ENCODE results near the gene PTPN20.

The PTPN20 gene

GRCh38 chr10:47010036-47010435, 98.8 kb downstream of the PTPN20 start:
- H3K27me3 ChIP-seq (ENCODE audit: insufficient read depth, low read length) = no peaks in the 10 kb centered on the region
- no peak overlapping the region for H3K27ac ChIP-seq (ENCODE audit: low read depth, low read length)
- no peak overlapping the region for H3K9ac ChIP-seq (ENCODE audit: low read depth, low read length)
- no peaks in the 10 kb centered on the region for H3K36me3 ChIP-seq (ENCODE audit: insufficient read depth, low read length)
- WGBS = no CpG with 5 or more reads among the region's 3 CpGs
- H3K9me3 ChIP-seq (ENCODE audit: insufficient read depth, low read depth, low read length) = no peaks in the 10 kb centered on the region
- H3K4me3 ChIP-seq (ENCODE audit: low read length) = no peak overlapping the region
- no peaks in the 10 kb centered on the region for H3K4me1 ChIP-seq (ENCODE audit: insufficient read depth, low read length)

DNA sequence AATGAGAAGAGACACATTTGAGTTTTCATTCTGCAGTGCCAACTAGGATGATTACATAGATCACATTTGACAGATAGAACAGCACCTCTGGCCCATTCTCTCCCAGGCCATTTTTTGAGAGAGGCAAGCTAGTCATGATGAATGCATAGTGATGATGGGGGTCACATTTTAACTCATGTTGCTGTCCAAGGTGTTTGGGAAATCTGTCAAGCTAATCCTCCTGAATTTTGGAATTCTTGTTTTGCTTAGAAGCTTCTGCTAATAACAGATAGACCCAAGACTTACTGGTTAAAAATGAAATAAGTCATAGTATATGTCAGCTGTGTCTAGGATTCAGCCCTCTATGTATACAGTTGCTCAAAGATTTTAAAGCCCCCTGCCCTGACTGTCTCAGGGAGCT, 101.0 kb downstream of the PTPN20 start:
- Histone ChIP-seq H3K27ac (ENCODE audit: low read depth, low read length) (no peak overlapping the region), H3K9ac (ENCODE audit: low read depth, low read length) (no peak overlapping the region), H3K4me3 (ENCODE audit: low read length) (no peak overlapping the region), H3K36me3 (ENCODE audit: insufficient read depth, low read length) (no peaks in the 10 kb centered on the region), H3K4me1 (ENCODE audit: insufficient read depth, low read length) (no peaks in the 10 kb centered on the region), H3K27me3 (ENCODE audit: insufficient read depth, low read length) (no peaks in the 10 kb centered on the region), H3K9me3 (ENCODE audit: insufficient read depth, low read depth, low read length) (no peaks in the 10 kb centered on the region)

DNA sequence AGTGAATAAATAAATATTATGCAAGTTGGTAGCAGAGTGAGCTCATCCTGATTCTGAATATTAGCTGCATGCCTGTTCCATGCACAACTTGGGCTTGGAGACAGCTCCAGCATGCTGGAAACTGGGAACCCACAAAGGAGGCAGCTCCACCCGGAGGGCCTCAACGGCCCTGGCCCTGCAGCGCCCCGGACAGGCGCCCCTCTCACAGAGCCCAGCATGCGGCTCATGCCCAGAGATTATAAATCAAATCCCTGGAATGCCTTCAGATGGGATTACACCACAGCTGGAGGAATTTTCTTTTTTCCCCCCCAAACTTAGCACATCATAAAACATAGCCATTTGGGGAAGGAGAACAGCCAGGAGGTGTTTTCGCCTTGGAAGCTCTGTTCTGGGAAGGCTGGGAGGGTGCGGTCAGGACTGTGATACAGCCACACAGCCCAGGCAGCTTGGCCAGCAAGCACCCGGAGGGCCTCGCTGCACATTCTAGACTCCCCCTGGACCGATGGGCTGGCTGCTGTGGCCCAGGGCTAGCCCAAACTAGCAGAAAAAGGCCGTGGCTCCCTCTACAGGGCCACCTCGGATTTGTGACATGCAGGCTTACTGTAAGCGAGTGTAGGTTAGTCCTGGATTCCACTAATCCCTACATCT, 102.4 kb downstream of the PTPN20 start:
- no peak overlapping the region for H3K9ac ChIP-seq (ENCODE audit: low read depth, low read length)

DNA sequence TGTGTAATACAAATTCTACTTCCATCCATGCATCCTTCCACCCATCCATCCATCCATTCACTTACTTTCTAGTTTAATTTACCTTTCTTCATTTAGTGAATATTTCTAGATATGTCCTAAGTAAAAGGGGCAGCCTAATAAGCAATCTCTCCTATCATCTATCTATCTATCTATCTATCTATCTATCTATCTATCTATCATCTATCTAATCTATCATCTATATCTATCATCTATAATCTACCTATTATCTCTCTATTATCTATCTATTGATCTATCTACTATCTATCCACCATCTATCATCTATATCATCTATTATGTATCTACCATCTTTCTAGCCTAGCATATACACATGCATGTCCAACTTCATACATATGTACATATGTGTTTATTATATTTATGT, 104.2 kb downstream of the PTPN20 start:
- H3K4me1 ChIP-seq (ENCODE audit: insufficient read depth, low read length) = no peaks in the 10 kb centered on the region
- no peak overlapping the region for H3K4me3 ChIP-seq (ENCODE audit: low read length)
- H3K9ac ChIP-seq (ENCODE audit: low read depth, low read length) = no peak overlapping the region
- H3K9me3 ChIP-seq (ENCODE audit: insufficient read depth, low read depth, low read length) = no peaks in the 10 kb centered on the region
- no peak overlapping the region for H3K27ac ChIP-seq (ENCODE audit: low read depth, low read length)
- no peaks in the 10 kb centered on the region for H3K36me3 ChIP-seq (ENCODE audit: insufficient read depth, low read length)
- no peaks in the 10 kb centered on the region for H3K27me3 ChIP-seq (ENCODE audit: insufficient read depth, low read length)

More for the DNA sequence above, 102.4 kb downstream of the PTPN20 start:
- no peak overlapping the region for H3K4me3 ChIP-seq (ENCODE audit: low read length)
- WGBS = 82% methylated on average over 14 of the region's 14 CpGs
- no peaks in the 10 kb centered on the region for H3K36me3 ChIP-seq (ENCODE audit: insufficient read depth, low read length)
- H3K27me3 ChIP-seq (ENCODE audit: insufficient read depth, low read length) = no peaks in the 10 kb centered on the region
- no peaks in the 10 kb centered on the region for H3K4me1 ChIP-seq (ENCODE audit: insufficient read depth, low read length)
- no peaks in the 10 kb centered on the region for H3K9me3 ChIP-seq (ENCODE audit: insufficient read depth, low read depth, low read length)
- no peak overlapping the region for H3K27ac ChIP-seq (ENCODE audit: low read depth, low read length)

DNA sequence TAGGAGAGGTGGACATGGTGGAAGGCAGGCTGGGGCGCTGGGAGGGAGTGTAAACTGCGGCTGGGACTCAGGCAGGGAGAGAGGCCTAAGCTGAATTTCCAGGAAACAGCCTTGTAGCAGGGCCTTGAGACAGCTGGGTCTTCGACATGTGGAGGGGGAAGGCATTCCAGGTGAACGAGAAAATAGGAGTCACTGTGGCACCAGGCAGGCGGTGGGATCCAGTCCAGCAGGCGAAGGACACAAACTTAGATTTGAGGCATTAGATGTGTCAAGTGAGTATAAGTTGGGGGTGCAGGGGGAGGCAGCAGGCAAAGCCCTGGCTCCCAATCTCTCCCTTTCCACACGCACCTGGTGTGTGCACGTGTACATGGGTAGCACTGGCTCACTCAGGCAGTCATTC, 105.3 kb downstream of the PTPN20 start:
- H3K36me3 ChIP-seq (ENCODE audit: insufficient read depth, low read length) = no peaks in the 10 kb centered on the region
- no peaks in the 10 kb centered on the region for H3K4me1 ChIP-seq (ENCODE audit: insufficient read depth, low read length)
- no peaks in the 10 kb centered on the region for H3K27me3 ChIP-seq (ENCODE audit: insufficient read depth, low read length)
- WGBS = 93% methylated on average over 8 of the region's 8 CpGs
- H3K9ac ChIP-seq (ENCODE audit: low read depth, low read length) = no peak overlapping the region
- no peak overlapping the region for H3K4me3 ChIP-seq (ENCODE audit: low read length)
- H3K9me3 ChIP-seq (ENCODE audit: insufficient read depth, low read depth, low read length) = no peaks in the 10 kb centered on the region
- no peak overlapping the region for H3K27ac ChIP-seq (ENCODE audit: low read depth, low read length)

DNA sequence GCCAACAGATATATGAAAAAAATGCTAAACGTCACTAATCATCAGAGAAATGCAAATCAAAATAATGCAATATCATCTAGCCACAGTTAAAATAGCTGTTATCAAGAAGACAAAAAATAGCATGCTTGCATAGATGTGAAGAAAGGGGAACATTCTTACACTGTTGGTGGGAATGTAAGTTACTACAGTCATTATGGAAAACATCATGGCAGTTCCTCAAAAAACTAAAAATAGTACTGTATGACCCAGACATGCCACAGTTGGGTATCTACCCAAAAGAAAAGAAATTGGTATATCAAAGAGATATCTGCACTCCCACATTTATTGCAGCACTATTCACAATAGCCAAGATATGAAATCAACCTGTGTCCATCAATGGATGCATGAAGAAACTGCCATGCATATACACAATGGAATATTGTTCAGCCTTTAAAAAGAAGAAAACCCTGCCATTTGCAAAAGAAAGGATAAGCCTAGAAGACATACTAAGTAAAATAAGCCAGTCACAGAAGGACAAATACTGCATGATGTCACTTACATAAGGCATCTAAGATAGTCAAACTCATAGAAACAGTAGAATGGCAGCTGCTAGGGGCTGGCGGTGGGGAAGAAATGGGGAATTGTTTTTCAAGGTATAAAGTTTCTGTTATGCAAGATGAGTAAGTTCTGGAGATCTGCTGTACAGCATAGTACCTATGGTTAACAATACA, 107.0 kb downstream of the PTPN20 start:
- Histone ChIP-seq H3K27ac (ENCODE audit: low read depth, low read length) (no peak overlapping the region), H3K4me1 (ENCODE audit: insufficient read depth, low read length) (no peaks in the 10 kb centered on the region)
- WGBS = 94% methylated on average over 2 of the region's 2 CpGs

GRCh38 chr10:47019155-47020145, 108.2 kb downstream of the PTPN20 start:
- no peak overlapping the region for H3K9ac ChIP-seq (ENCODE audit: low read depth, low read length)
- no peaks in the 10 kb centered on the region for H3K27me3 ChIP-seq (ENCODE audit: insufficient read depth, low read length)
- H3K4me1 ChIP-seq (ENCODE audit: insufficient read depth, low read length) = no peaks in the 10 kb centered on the region
- no peaks in the 10 kb centered on the region for H3K36me3 ChIP-seq (ENCODE audit: insufficient read depth, low read length)
- 94% methylated on average over 7 of the region's 8 CpGs for WGBS
- H3K4me3 ChIP-seq (ENCODE audit: low read length) = no peak overlapping the region
- no peaks in the 10 kb centered on the region for H3K9me3 ChIP-seq (ENCODE audit: insufficient read depth, low read depth, low read length)
- H3K27ac ChIP-seq (ENCODE audit: low read depth, low read length) = no peak overlapping the region

More for the DNA sequence above, 107.0 kb downstream of the PTPN20 start:
- no peak overlapping the region for H3K9ac ChIP-seq (ENCODE audit: low read depth, low read length)
- no peaks in the 10 kb centered on the region for H3K36me3 ChIP-seq (ENCODE audit: insufficient read depth, low read length)
- H3K4me3 ChIP-seq (ENCODE audit: low read length) = no peak overlapping the region
- no peaks in the 10 kb centered on the region for H3K9me3 ChIP-seq (ENCODE audit: insufficient read depth, low read depth, low read length)
- no peaks in the 10 kb centered on the region for H3K27me3 ChIP-seq (ENCODE audit: insufficient read depth, low read length)

DNA sequence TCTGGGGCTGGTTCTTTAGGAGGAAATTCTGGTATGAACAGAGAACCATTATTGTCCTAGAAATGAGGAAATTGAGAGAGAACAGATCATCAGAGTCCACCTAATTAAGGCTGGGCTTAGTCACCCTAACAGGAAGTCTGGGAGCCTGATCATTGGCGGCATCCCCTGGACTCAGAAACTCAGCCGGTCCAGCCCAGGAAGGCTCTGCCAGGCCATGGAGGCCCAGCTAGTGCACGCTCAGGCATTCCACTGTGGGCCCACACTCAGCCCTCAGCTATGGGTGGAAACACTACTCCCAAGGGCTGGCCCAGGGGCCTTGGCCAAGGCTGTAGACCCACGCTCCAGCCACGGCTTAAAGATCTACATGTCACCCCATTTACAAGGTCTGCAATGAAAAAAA, 109.2 kb downstream of the PTPN20 start:
- H3K36me3 ChIP-seq (ENCODE audit: insufficient read depth, low read length) = no peaks in the 10 kb centered on the region
- H3K27me3 ChIP-seq (ENCODE audit: insufficient read depth, low read length) = no peaks in the 10 kb centered on the region
- H3K4me1 ChIP-seq (ENCODE audit: insufficient read depth, low read length) = no peaks in the 10 kb centered on the region
- H3K4me3 ChIP-seq (ENCODE audit: low read length) = no peak overlapping the region
- 97% methylated on average over 5 of the region's 5 CpGs for WGBS
- no peaks in the 10 kb centered on the region for H3K9me3 ChIP-seq (ENCODE audit: insufficient read depth, low read depth, low read length)
- no peak overlapping the region for H3K27ac ChIP-seq (ENCODE audit: low read depth, low read length)
- no peak overlapping the region for H3K9ac ChIP-seq (ENCODE audit: low read depth, low read length)

DNA sequence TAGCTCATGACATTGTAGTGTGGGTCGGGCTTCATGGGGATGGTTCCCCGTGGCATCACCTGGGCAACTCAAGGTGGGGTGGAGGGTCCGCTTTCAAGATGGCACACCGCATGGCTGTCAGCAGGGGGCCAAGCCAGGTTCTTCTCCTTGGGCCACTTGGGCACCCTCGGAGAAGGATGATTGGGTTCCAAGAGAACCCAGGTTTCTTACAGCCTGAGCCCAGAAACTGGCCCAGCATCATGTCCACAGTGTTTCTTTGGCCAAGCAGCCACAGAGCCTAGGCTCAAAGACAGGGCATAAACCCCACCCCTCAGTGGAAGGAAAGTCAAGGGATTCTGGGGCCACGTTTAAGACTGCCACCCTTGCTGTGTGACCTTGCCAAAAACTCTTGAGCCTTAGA, 110.6 kb downstream of the PTPN20 start:
- 94% methylated on average over 6 of the region's 6 CpGs for WGBS
- no peak overlapping the region for H3K4me3 ChIP-seq (ENCODE audit: low read length)
- H3K27me3 ChIP-seq (ENCODE audit: insufficient read depth, low read length) = no peaks in the 10 kb centered on the region

GRCh38 chr10:47022311-47023131, 111.3 kb downstream of the PTPN20 start:
- H3K27me3 ChIP-seq (ENCODE audit: insufficient read depth, low read length) = no peaks in the 10 kb centered on the region
- no peak overlapping the region for H3K4me3 ChIP-seq (ENCODE audit: low read length)
- no peak overlapping the region for H3K27ac ChIP-seq (ENCODE audit: low read depth, low read length)
- H3K9me3 ChIP-seq (ENCODE audit: insufficient read depth, low read depth, low read length) = no peaks in the 10 kb centered on the region
- no peaks in the 10 kb centered on the region for H3K36me3 ChIP-seq (ENCODE audit: insufficient read depth, low read length)
- no peak overlapping the region for H3K9ac ChIP-seq (ENCODE audit: low read depth, low read length)
- no peaks in the 10 kb centered on the region for H3K4me1 ChIP-seq (ENCODE audit: insufficient read depth, low read length)
- 94% methylated on average over 16 of the region's 16 CpGs for whole genome bisulfite sequencing

More for the DNA sequence above, 110.6 kb downstream of the PTPN20 start:
- Histone ChIP-seq H3K36me3 (ENCODE audit: insufficient read depth, low read length) (no peaks in the 10 kb centered on the region), H3K27ac (ENCODE audit: low read depth, low read length) (no peak overlapping the region), H3K4me1 (ENCODE audit: insufficient read depth, low read length) (no peaks in the 10 kb centered on the region), H3K9ac (ENCODE audit: low read depth, low read length) (no peak overlapping the region), H3K9me3 (ENCODE audit: insufficient read depth, low read depth, low read length) (no peaks in the 10 kb centered on the region)
